HepG2 (cell line): ENCODE data around the gene ATE1. TPM values are rescaled to one million over a fixed set of nuclear protein-coding genes. Genes with fewer than 3 reads are reported as not detected.

Experiments
- FOSL2 ChIP-seq: sonication (generic); formaldehyde crosslinking; IDR thresholded peaks from 2 replicates; pipeline ENCODE4 v1.4.0; 2020; ENCODE audit warnings: missing genetic modification reagents
- GATAD2A ChIP-seq: IDR thresholded peaks from 2 replicates; pipeline ENCODE4 v1.6.1; 2016
- ISL2 ChIP-seq: sonication (generic); formaldehyde crosslinking; IDR thresholded peaks from 2 replicates; pipeline ENCODE4 v1.5.0; 2020; ENCODE audit warnings: missing genetic modification reagents
- KMT2A ChIP-seq: sonication (generic); formaldehyde crosslinking; IDR thresholded peaks from 2 replicates; pipeline ENCODE4 v1.4.0; 2020; ENCODE audit warnings: missing genetic modification reagents
- NFIC ChIP-seq: IDR thresholded peaks from 2 replicates; pipeline ENCODE4 v1.6.1; 2012; ENCODE audit warnings: mild to moderate bottlenecking, low read length, inconsistent platforms
- NR2F6 ChIP-seq, 2 experiments: IDR thresholded peaks; 2 replicates each; pipeline ENCODE4 v1.6.1; 2016; ENCODE audit warnings: antibody characterized with exemption in 1 of 2, mild to moderate bottlenecking in 1 of 2
- SAP130 ChIP-seq: IDR thresholded peaks from 2 replicates; pipeline ENCODE4 v1.6.1; 2016; ENCODE audit warnings: low read depth
- SIX1 ChIP-seq: sonication (generic); formaldehyde crosslinking; IDR thresholded peaks from 2 replicates; pipeline ENCODE4 v1.4.0; 2020; ENCODE audit warnings: missing genetic modification reagents, borderline replicate concordance
- ZBTB20 ChIP-seq: sonication (generic); formaldehyde crosslinking; IDR thresholded peaks from 2 replicates; pipeline ENCODE4 v1.8.1; 2023; ENCODE audit warnings: missing genetic modification reagents, low read depth, mild to moderate bottlenecking, borderline replicate concordance
- ZBTB7A ChIP-seq: sonication (generic); formaldehyde crosslinking; IDR thresholded peaks from 2 replicates; pipeline ENCODE4 v1.8.0; 2022; ENCODE audit warnings: mild to moderate bottlenecking, missing genetic modification reagents
- ZNF556 ChIP-seq: sonication (generic); formaldehyde crosslinking; IDR thresholded peaks from 2 replicates; pipeline ENCODE4 v1.4.0; 2020; ENCODE audit warnings: mild to moderate bottlenecking, missing genetic modification reagents, borderline replicate concordance
- ZNF713 ChIP-seq: sonication (generic); formaldehyde crosslinking; IDR thresholded peaks from 2 replicates; pipeline ENCODE4 v1.4.0; 2020; ENCODE audit warnings: mild to moderate bottlenecking, missing genetic modification reagents
- ZNF737 ChIP-seq: sonication (generic); formaldehyde crosslinking; IDR thresholded peaks from 2 replicates; pipeline ENCODE4 v1.5.0; 2020; ENCODE audit warnings: missing genetic modification reagents, mild to moderate bottlenecking, borderline replicate concordance
- polyA plus RNA-seq, 8 experiments: library from polyadenylated mRNA; depleted of rRNA in 3 of 8; stranded (reverse) in 7 of 8; unstranded in 1 of 8; fragments of >200 nt; fragmentation: Illumina TruSeq in 4 of 8; extraction: Trizol in 4 of 8; gene quantifications; 2 replicates each; pipeline versions ENCODE4 v1.2.1 to v1.2.3, GENCODE V29; 2011 to 2016; ENCODE audit warnings: low read depth in 4 of 8, missing spikeins in 1 of 8, mixed read lengths in 1 of 8; ENCODE audit not compliant: insufficient read depth in 1 of 8
- total RNA-seq, 5 experiments: library from RNA; depleted of rRNA; stranded (reverse); fragments of >200 nt; fragmentation: Illumina TruSeq; extraction: Trizol; gene quantifications; 2 replicates each; pipeline ENCODE4 v1.2.3, GENCODE V29; 2016; ENCODE audit warnings: low read depth in 1 of 5
- TF ChIP-seq, protein P1 (sequence below): sonication (generic); formaldehyde crosslinking; IDR thresholded peaks from 2 replicates; pipeline ENCODE4 v1.8.1; 2022; ENCODE audit warnings: low read depth, mild to moderate bottlenecking, missing genetic modification reagents
- TF ChIP-seq, protein P2 (sequence below): sonication (generic); formaldehyde crosslinking; IDR thresholded peaks from 2 replicates; pipeline ENCODE4 v1.5.0; 2020; ENCODE audit warnings: missing genetic modification reagents
- TF ChIP-seq, protein P3 (sequence below): IDR thresholded peaks from 2 replicates; pipeline ENCODE4 v1.4.0; 2020; ENCODE audit warnings: mild to moderate bottlenecking, missing genetic modification reagents
- TF ChIP-seq, protein P4 (sequence below): sonication (generic); formaldehyde crosslinking; IDR thresholded peaks from 2 replicates; pipeline ENCODE4 v1.5.1; 2020; ENCODE audit warnings: missing genetic modification reagents, mild to moderate bottlenecking, borderline replicate concordance
- TF ChIP-seq, protein P5 (sequence below): sonication (generic); formaldehyde crosslinking; IDR thresholded peaks from 2 replicates; pipeline ENCODE4 v1.4.0; 2020; ENCODE audit warnings: missing genetic modification reagents

ATE1 gene
- total and polyA plus RNA-seq, 2 of the 13 experiments (the other 11 are each of a cell fraction or from before 2014, with no cell fraction given), result 17.5 to 42.2 TPM

DNA sequence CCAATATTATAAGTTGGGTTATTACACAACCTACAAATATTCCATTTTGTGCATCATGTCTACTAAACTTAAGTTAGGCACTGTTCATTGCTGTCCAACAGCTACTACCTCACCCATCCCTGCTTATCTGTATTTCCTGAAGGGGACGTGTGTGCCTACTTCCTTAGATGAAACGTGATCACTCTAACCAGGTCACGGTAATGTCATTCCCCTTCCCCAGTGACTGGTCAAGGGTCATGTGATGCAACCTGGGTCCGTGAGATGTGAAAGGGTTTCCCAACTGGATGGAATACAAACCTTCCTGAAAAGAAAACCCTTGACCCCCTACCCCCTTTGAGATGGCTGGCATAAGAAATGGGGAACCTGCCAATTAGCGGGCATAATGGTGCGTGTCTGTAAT is 48.8 kb upstream of the ATE1 start (continued):
- TF ChIP-seq, protein P1, sequence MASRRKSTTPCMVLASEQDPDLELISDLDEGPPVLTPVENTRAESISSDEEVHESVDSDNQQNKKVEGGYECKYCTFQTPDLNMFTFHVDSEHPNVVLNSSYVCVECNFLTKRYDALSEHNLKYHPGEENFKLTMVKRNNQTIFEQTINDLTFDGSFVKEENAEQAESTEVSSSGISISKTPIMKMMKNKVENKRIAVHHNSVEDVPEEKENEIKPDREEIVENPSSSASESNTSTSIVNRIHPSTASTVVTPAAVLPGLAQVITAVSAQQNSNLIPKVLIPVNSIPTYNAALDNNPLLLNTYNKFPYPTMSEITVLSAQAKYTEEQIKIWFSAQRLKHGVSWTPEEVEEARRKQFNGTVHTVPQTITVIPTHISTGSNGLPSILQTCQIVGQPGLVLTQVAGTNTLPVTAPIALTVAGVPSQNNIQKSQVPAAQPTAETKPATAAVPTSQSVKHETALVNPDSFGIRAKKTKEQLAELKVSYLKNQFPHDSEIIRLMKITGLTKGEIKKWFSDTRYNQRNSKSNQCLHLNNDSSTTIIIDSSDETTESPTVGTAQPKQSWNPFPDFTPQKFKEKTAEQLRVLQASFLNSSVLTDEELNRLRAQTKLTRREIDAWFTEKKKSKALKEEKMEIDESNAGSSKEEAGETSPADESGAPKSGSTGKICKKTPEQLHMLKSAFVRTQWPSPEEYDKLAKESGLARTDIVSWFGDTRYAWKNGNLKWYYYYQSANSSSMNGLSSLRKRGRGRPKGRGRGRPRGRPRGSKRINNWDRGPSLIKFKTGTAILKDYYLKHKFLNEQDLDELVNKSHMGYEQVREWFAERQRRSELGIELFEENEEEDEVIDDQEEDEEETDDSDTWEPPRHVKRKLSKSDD, result 0 out of 2 replicates have a peak, but pooled peaks have one; percentile 46
- TF ChIP-seq GATAD2A (CRISPR knock-in tag) (peak; percentile 69), ZNF556 (no peak), ZNF713 (CRISPR knock-in tag) (no peak), SAP130 (CRISPR knock-in tag) (0 out of 2 replicates have a peak, but pooled peaks have one; percentile 21), ZNF737 (CRISPR knock-in tag) (no peak), ZBTB7A (no peak), FOSL2 (CRISPR knock-in tag) (peak; percentile 47; the same call in 1 of the 2 replicates), NFIC (no peak), ISL2 (CRISPR knock-in tag) (no peak), NR2F6 (IDR thresholded peaks at IDR 0.05) (peak; percentile 49), NR2F6 (CRISPR knock-in tag; IDR thresholded peaks at IDR 0.05) (peak; percentile 52; the same call in 1 of the 2 replicates), KMT2A (CRISPR knock-in tag) (no peak), SIX1 (CRISPR knock-in tag) (peak; percentile 54; the same call in 1 of the 2 replicates), ZBTB20 (CRISPR knock-in tag) (no peak)
- TF ChIP-seq, protein P2, sequence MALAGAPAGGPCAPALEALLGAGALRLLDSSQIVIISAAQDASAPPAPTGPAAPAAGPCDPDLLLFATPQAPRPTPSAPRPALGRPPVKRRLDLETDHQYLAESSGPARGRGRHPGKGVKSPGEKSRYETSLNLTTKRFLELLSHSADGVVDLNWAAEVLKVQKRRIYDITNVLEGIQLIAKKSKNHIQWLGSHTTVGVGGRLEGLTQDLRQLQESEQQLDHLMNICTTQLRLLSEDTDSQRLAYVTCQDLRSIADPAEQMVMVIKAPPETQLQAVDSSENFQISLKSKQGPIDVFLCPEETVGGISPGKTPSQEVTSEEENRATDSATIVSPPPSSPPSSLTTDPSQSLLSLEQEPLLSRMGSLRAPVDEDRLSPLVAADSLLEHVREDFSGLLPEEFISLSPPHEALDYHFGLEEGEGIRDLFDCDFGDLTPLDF (CRISPR knock-in tag), result no peak
- TF ChIP-seq, protein P3, sequence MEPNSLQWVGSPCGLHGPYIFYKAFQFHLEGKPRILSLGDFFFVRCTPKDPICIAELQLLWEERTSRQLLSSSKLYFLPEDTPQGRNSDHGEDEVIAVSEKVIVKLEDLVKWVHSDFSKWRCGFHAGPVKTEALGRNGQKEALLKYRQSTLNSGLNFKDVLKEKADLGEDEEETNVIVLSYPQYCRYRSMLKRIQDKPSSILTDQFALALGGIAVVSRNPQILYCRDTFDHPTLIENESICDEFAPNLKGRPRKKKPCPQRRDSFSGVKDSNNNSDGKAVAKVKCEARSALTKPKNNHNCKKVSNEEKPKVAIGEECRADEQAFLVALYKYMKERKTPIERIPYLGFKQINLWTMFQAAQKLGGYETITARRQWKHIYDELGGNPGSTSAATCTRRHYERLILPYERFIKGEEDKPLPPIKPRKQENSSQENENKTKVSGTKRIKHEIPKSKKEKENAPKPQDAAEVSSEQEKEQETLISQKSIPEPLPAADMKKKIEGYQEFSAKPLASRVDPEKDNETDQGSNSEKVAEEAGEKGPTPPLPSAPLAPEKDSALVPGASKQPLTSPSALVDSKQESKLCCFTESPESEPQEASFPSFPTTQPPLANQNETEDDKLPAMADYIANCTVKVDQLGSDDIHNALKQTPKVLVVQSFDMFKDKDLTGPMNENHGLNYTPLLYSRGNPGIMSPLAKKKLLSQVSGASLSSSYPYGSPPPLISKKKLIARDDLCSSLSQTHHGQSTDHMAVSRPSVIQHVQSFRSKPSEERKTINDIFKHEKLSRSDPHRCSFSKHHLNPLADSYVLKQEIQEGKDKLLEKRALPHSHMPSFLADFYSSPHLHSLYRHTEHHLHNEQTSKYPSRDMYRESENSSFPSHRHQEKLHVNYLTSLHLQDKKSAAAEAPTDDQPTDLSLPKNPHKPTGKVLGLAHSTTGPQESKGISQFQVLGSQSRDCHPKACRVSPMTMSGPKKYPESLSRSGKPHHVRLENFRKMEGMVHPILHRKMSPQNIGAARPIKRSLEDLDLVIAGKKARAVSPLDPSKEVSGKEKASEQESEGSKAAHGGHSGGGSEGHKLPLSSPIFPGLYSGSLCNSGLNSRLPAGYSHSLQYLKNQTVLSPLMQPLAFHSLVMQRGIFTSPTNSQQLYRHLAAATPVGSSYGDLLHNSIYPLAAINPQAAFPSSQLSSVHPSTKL, result peak; percentile 60
- TF ChIP-seq, protein P4, sequence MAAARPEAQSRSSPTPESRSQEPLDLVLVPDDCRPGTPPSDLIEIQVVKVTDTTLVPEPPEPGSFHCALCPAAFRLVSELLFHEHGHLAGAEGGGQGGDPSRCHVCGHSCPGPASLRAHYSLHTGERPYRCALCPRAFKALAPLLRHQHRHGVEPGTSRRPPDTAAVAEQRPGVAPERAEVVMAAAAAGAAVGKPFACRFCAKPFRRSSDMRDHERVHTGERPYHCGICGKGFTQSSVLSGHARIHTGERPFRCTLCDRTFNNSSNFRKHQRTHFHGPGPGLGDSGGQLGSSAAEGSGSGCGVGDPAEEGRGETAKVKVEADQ (CRISPR knock-in tag), result no peak
- TF ChIP-seq, protein P5, sequence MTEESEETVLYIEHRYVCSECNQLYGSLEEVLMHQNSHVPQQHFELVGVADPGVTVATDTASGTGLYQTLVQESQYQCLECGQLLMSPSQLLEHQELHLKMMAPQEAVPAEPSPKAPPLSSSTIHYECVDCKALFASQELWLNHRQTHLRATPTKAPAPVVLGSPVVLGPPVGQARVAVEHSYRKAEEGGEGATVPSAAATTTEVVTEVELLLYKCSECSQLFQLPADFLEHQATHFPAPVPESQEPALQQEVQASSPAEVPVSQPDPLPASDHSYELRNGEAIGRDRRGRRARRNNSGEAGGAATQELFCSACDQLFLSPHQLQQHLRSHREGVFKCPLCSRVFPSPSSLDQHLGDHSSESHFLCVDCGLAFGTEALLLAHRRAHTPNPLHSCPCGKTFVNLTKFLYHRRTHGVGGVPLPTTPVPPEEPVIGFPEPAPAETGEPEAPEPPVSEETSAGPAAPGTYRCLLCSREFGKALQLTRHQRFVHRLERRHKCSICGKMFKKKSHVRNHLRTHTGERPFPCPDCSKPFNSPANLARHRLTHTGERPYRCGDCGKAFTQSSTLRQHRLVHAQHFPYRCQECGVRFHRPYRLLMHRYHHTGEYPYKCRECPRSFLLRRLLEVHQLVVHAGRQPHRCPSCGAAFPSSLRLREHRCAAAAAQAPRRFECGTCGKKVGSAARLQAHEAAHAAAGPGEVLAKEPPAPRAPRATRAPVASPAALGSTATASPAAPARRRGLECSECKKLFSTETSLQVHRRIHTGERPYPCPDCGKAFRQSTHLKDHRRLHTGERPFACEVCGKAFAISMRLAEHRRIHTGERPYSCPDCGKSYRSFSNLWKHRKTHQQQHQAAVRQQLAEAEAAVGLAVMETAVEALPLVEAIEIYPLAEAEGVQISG, result peak; percentile 72
